Skin epidermis (tissue), 12 donors: Measurements from ENCODE around the gene LCAT.
A peak's percentile ranks its signal among the peaks of the same experiment; 100 is the strongest.

Source experiments
- H3K27ac ChIP-seq, 21 experiments: fragments of 200-600 bp; sonication (generic) in 11 of 21; one replicate each; pipeline ENCODE4 v1.5.0; 2020; ENCODE audit warnings: mild to moderate bottlenecking in 3 of 21, inconsistent platforms in 2 of 21, moderate library complexity in 2 of 21
- H3K4me3 ChIP-seq, 7 experiments: fragments of 200-600 bp; sonication (generic) in 2 of 7; one replicate each; pipeline ENCODE4 v1.5.0; 2020; ENCODE audit warnings: inconsistent platforms in 2 of 7, mild to moderate bottlenecking in 2 of 7, moderate library complexity in 1 of 7

The LCAT gene

DNA sequence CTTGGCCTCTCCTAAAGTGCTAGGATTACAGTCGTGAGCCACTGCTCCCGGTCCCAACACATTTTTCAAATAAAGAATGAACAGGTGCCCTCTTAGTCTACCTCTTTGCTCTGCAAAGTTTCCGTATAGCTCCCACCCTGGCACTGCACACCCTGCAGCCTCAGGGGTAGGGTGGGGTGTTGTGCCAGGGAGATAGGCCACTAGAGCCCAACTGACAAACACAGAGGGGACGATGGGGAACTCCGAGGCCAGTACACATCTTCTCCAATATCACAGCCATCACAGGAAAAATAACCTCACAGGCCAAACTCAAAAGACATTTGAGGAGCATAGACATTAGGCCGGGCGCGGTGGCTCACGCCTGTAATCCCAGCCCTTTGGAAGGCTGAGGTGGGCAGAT is 27.2 kb upstream of the LCAT start:
- no peak overlapping the region for H3K4me3 ChIP-seq
- H3K27ac ChIP-seq = no peak overlapping the region

DNA sequence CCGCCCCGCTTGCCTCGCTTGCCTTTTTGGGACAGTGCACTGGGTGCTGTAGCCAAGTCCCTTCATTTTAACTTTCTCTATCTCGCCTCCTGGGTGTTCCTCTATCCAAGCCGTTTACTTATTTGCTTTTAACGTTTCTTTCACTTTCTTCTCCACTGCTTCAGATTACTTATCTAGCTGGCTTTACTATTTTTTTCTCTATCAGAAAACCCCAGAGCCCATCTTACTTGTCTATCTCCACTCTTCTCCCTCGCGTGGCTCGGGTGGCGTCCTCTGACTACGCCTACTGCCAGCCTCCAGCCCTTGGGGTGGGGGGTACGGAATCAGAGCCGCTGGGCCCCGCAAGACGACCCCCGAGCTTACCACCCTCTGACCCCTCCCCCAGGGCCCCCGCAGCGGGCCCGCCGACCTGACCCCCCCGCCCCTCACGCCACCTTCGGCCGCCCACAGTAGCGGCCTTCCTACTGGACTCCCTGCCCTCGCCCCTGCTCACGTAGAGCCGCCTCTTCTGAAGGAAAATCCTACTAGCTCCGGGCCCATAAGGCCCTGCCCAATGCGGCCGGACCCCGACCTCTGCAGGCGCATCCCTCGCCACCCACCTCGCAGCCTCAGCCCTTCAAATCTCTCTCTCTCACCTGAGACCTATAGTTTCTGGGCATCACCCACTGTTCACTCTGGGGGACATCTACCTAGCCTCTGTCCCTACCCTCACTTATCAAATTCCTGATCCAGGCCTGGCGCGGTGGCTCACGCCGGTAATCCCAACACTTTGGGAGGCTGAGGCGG is 25.5 kb upstream of the LCAT start:
- Histone ChIP-seq H3K4me3 (peak overlapping the region; percentile 53 to 93 (median 84)), H3K27ac (peak overlapping the region; percentile 28 to 97 (median 93))

DNA sequence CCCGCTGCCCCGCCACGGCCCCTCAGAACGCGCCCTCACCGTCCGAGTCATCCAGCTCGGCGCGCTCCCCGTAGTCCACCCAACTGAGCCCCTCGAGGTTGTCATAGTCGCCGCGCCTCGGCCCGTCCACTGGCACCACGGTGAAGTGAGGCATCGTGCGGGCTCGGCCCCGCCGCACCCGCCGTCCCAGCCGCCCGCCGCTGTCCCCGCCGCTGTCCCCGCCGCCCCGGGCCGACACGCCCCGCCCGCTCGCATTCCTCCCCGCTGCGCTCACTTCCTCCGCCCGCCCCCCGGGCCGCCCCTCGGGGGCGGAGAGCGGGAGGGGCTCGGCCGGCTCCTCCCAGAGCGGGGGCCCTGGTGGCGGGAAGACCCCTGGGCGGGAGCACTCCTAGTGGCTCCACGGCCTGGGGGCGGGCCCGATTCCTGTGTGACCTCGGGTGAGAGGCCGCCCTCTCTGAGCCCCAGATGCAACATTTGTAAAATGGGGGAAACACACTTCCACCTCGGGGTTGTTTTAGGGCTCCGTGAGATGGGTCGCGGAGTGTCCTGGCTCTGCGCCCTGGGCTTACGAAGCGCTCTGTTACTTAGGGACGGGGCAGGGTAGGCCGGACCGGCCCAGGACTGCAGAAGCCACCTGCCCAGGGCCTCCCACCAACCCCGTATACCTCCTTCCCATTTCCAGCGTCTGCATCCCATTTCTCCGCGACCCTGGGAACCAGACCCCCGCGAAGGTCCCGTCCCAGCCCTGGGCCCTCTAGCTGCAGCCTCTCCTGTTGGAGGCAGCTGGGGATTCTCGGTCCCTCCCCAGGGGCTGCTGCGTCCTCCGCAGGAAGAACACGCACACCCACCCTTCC is 24.7 kb upstream of the LCAT start, which contains the start of gene SLC12A4:
SLC12A4 (minus strand) TSS at position 238 of the 854 bp plus-strand sequence; CDS start at position 154, 84 bp downstream.
- peak within 1 kb of the TSS; percentile 28 to 97 (median 93) for H3K27ac ChIP-seq
- H3K4me3 ChIP-seq = peak within 1 kb of the TSS; percentile 53 to 93 (median 84)

DNA sequence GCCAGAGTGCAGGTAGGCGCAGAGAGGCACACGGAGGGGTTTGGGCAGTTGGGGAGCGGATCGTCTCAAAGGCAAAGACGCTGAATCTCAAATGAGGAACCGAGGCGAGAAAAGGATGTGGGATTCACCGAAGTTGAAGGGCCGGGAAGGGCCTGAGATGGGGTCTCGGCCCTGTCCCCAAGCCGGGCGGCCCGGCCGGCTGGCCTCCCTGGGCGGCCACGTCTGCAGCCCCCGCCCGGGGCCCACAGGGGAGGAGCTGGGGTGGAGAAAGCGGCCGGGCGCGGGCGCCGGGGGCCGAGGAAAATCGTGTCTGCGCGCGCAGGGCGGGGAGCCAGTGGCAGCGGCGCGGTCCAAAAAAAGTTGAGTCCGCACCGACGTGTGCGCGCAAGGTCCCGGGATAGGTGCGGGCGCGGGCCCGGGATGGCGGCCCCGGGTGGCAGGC is 24.1 kb upstream of the LCAT start:
- peak overlapping the region; percentile 53 to 93 (median 84) for H3K4me3 ChIP-seq
- H3K27ac ChIP-seq = peak overlapping the region; percentile 13 to 97 (median 93)

DNA sequence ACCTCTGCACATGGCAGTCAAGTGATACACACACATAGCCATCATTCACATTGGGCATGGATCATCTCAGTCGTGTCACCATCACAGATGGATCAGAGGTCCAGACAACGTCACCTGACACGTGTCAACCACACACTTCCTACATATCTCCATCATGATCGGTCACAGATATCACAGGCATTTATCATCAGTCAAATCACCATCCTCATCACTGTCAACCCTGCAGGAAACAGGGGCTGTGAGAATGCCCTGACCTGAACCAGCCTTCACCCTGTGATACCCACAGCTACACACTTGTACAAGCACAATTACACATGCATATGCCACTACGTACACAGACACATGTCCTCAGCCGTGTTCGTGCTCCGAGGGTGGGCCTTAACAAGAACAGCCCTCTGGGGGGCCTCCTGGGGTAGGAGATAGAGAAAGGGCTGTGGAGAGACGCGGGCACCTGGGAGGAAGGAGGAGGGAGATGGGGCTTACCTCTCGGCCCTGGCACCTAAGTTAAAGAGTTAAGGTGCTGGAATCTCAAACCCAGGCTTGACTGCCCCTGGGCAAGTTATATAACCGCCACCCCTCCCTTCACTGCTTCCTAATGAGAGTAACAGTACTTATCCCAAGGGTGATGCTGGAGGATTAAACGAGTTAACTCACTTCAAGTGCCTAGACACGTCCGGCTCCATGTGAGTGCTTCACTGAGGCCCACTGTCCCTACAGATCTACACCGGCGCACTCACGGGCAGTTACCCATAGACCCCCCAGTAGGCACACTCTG is 23.4 kb upstream of the LCAT start:
- Histone ChIP-seq H3K27ac (peak overlapping the region in 20 of 21 experiments; percentile 74 to 97 (median 94)), H3K4me3 (peak overlapping the region; percentile 53 to 93 (median 84))

DNA sequence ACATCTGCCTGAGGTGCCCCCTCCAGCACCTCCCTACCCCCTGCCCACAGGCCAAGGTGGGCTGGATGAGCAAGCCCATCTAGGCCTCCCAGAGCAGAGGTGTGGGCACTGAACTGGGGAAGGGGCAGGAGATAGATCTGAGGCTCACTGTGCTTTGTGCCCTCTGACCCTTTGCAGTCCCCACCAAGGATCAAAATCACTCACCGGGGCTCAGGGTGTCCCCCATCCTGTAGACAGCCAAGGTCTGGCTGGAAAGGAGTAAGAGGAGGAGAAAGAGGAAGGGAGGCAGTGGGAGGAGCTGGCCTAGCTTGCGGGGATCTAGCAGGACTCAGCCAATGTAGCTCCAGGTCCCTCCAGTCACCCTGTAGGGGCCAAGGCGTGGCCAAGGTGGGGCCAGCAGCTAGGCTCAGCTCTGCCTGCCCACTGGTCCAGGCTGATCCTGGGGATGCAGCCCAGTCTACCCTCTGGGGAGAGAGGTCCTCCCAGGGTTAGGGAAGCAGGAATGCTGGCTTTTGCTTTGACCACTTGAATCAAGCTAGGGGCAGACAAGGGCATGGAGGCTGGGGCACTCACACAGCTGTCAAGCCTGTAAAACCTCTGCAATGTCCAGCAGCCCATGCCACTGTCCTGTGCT is 22.7 kb upstream of the LCAT start:
- Histone ChIP-seq H3K27ac (peak overlapping the region in 16 of 21 experiments; percentile 17 to 97 (median 70)), H3K4me3 (peak overlapping the region; percentile 53 to 93 (median 84))

DNA sequence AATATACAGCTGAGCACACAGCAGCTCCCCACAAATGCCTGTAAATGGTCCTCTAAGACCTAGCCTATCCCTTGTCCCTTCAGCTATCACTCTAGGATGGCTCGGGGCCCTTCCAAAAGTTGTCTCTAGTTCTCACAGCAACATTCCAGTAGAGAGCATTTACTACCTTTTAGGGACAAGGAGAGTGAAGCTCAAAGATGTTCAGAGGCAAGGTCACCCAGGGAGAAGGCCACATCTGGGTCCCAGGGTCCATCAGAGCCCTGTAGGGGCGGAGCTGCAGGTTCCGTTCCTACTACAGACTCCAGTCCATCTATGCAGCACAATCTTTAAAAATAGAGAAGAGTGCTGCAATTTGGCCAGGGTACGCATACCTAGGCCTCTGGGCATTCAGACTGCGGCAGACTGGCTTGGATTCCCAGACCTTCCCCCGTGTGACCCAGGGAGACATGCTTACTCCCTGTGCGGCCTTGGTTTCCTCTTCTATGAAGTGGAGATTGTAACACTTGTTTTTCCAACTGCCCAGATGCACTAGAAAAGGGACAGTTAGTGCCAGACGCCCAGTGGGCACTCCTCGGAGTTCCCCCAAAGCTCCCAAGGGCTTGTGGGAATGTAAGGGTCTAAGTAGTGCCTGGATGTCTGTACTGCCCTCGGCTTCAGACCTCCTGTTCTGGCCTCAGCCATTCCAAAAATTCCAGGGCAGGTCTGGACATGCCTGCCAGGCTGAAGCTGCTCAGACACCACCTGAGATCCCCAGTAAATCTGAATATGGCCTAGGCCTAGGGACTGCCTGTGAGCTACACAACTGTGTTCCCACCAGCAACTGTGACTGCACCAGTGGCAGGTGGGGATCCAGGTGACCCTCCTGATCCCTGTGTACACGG is 22.0 kb upstream of the LCAT start:
- peak overlapping the region in 5 of 7 experiments; percentile 53 to 90 (median 77) for H3K4me3 ChIP-seq
- peak overlapping the region in 16 of 21 experiments; percentile 4 to 97 (median 70) for H3K27ac ChIP-seq

DNA sequence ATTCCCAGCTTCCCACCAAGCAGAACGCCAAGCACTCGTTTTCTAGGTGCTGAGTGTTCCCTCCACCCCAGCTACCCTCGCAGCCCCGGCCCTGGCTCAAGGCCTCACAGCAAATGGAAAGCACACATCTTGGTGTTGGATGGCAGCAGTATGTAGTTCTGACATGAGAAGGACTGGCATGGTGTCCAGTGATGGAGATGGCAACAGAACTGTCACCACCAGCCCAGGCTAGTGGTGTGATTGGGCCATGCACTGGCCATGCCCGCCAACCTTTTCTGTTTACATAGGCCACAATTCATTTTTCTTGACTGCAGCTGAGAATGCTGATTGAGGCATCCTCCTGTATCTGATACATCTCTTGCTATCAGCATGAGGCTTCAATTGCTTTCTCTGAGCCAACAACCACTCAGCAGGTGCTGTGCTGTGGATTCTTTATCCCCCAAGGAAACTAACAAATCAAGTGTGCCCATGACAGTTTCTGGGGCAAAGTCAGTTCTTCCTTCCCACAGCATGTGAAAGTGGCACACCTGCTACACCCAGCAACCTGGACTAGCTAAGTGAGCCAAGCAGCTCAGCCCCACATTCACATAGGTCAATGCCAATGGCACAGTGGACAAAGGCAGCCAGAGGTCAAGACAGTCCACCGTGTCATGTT is 20.7 kb upstream of the LCAT start:
- Histone ChIP-seq H3K27ac (peak overlapping the region in 4 of 21 experiments; percentile 18 to 94 (median 43)), H3K4me3 (no peak overlapping the region)

DNA sequence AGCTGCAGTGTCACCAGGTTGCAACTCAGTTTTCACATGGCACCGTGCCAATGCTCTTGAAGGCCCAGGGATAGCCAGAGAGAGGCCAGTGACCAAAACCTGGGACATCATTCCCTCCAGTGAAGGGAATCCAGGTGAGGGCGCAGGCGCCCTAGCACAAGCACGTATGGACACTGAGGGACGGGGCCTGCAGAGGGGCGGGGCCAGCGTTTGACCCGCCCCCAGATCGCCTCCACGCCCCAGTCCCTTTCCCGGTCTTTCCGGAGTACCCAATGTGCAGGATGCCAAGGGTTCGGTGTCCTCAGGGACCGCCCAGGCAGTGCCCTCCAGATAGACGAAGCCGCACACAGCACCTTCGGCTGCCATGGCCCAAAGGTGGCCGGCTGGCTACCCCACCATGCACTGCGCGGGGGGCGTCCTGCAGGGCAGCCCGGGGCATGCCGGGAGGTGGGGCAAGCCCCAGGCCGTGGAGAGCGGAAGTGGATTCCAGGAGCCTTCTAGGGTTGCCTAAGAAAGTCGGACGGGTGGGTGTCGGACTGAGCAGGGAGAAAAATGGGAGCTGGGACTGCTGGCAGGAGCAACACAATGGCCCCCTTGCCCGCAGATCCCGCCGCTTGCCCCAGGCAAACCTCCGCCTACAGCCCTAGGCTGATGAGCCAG is 19.9 kb upstream of the LCAT start:
- peak overlapping the region in 8 of 21 experiments; percentile 2 to 50 (median 28) for H3K27ac ChIP-seq
- H3K4me3 ChIP-seq = no peak overlapping the region

DNA sequence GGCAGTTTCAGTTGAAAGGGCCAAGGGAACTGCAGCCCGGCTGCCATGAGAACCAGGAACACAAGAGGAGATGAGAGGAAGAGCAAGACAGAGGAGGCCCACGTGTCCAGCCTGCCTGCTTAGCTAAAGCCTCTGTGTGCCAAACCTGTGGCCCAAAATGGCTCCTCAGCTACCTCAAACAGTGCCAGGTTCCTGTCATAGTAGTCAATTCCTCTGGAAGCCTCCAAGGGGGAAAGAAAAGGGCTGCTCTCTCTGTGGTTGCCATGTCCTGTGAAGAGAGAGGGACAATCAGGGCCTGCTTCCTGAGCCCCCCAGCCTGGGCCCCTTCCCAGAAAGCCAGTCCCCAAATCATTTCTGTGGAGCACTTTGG is 19.4 kb upstream of the LCAT start:
- no peak overlapping the region for H3K4me3 ChIP-seq
- peak overlapping the region in 9 of 21 experiments; percentile 5 to 50 (median 37) for H3K27ac ChIP-seq

DNA sequence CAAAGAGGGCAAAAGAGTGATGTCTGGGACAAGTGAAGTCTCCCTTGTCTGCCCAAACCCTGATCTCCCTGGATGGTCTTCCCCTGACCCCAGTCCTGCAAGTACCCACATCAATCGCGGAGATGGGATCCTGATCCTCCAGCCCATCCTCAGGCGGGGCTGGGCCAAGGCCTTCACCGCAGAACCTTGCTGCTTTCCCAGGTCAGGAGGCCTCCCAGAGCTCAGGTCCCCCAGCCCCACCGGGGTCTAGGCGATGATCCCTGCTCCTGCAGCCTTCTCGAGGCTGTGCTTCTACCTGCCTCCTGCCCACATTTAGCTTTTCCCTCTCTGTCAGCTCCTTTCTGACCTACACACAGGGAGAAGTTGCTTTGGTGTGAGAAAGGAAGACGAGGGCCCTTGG is 18.2 kb upstream of the LCAT start:
- peak overlapping the region in 9 of 21 experiments; percentile 29 to 84 (median 59) for H3K27ac ChIP-seq
- no peak overlapping the region for H3K4me3 ChIP-seq

DNA sequence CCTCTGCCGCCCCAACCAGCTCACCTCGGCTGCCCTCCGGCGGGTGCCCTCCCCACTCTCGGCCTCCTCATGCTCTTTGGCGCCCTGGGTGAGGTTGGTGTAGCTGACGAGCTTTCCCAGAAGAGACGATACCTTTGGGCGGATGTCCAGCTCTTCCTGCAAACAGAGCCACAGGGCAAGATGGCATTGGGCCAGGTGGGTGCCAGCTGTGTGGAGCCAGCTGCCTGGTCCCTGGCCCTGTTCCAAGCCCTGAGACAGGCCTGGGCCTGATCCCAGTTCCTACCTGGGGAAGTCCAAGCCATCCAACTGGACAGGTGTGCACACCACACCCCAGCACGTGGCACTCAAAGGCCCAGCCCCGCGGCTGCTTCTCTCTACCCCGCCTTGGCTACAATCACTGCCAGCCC is 17.6 kb upstream of the LCAT start:
- H3K4me3 ChIP-seq = no peak overlapping the region
- peak overlapping the region in 10 of 21 experiments; percentile 3 to 84 (median 56) for H3K27ac ChIP-seq

DNA sequence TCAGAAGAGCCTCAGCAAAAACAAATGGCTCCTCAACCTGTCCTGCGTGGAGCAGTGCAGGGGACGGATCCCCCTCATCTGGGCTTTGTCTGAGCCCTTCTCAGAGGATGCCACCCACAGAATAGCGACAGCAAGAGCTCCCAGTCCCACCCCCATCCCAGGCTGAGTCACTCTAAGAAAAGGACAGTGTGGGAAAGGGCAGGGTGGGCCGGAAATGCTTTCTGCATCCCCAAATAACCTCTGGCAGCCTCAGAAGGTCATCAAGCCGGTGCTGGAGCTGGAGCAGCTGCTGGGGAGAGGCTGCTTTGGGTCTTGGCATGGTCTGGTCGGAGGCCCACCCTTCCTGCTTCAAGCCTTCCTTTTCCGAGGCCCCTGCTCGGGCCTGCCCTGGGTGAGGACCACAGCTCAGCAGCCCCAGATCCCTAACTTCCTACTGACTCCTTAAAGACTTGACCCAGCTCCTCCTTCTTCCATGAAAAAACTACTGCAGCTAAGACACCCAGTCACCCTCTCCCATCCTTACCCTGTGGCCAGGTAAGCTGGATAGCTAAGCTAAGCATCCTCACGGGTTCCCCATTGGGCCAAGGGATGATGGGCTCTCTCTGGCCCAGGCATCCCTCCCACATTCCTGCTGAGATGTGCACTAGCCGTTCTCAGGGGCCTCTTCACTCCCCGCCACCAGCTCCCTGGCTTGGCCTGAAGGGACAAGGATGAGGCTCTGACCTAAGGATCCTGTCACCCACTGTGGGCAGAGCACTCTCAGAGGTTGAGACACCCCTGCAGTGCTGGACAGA is 15.8 kb upstream of the LCAT start:
- Histone ChIP-seq H3K4me3 (no peak overlapping the region), H3K27ac (peak overlapping the region in 14 of 21 experiments; percentile 2 to 84 (median 58))

DNA sequence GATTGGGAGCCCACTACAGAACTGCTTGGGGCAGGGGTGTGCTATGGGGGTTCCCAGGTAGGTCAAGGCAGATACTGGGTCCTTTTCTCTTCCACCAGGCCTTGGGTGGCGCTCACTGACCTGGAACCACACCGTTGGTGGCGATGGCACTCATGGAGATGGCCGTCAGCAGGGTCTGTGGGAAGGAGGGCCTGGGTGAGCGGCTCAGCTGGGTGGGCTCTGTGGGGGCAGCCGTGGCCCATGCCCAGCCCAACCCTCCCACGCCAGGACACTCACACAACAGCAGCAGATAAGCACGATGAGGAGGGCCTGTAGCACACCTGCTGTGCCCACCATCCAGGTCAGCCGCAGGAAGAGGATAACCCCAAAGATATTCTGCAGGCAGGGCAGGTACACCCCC is 13.7 kb upstream of the LCAT start:
- peak overlapping the region in 2 of 21 experiments; percentile 76 to 84 for H3K27ac ChIP-seq
- no peak overlapping the region for H3K4me3 ChIP-seq

DNA sequence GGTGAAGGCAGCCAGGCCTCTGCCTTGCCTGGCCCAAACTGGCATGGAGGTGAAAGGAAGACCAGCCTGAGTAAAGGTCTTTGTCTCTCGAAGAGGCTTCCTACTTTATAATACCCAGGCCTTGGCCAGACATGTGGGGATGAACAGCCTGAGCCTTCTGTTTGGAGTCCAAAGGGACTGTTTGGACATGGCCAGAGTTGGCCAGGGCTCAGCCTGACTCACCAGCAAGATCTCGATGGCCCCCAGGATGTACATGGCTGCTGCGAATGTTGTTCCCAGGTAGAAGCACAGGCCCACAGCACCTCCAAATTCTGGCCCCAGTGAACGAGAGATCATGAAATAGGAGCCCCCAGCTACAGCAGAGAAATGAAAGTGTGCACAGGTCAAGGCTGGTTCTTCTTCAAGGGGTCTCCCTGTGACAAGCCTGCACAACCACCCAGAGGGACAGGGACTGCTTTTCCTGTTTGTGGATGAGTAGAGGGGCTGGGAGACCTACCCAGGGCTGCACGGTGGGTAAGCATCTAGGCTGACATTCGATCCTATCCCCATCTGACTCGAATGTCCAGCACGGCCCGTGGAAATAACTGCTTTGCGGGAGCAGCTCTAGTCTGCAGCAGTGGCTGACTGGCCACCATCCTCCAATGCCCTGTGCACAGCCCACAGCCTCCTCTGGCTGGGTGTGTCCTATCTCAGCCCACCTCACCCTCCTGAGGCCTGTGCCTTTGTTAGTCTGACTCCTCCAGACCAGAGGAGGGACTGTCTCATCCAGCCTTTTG is 10.7 kb upstream of the LCAT start:
- Histone ChIP-seq H3K4me3 (no peak overlapping the region), H3K27ac (no peak overlapping the region)
